Peyer's patch (tissue), 4 donors: Measurements from ENCODE around the gene SLC22A23. TPM values are rescaled to one million over a fixed set of nuclear protein-coding genes. Genes with fewer than 3 reads are reported as not detected.

Source experiments
- DNase-seq, 3 donors: peaks; one replicate each; pipeline ENCODE4 v3.0.0-alpha.2; 2017 to 2019
- H3K27ac ChIP-seq, 4 donors: fragments of 200-600 bp; sonication (generic); one replicate each; pipeline ENCODE4 v1.5.1; 2016 to 2019
- H3K27me3 ChIP-seq, 2 donors: fragments of 200-600 bp; sonication (generic); one replicate each; pipeline ENCODE4 v1.5.1; 2019
- H3K36me3 ChIP-seq, 3 donors: fragments of 200-600 bp; sonication (generic); one replicate each; pipeline ENCODE4 v1.5.1; 2016 to 2019
- H3K4me1 ChIP-seq, 4 donors: fragments of 200-600 bp; sonication (generic); one replicate each; pipeline ENCODE4 v1.5.1; 2016 to 2019
- H3K4me3 ChIP-seq, 4 donors: fragments of 200-600 bp; sonication (generic); 1 replicate in 3 of 4; 2 replicates in 1 of 4; pipeline ENCODE4 v1.5.1; 2016 to 2019; ENCODE audit warnings: mild to moderate bottlenecking in 1 of 4
- H3K9me3 ChIP-seq, 4 donors: fragments of 200-600 bp; sonication (generic); one replicate each; pipeline ENCODE4 v1.5.1; 2016 to 2019; ENCODE audit warnings: mild to moderate bottlenecking in 1 of 4
- POLR2A ChIP-seq, 2 donors: fragments of 450-650 bp; IDR thresholded peaks; one replicate each; pipeline ENCODE4 v1.5.1; 2017; ENCODE audit warnings: antibody characterized with exemption in 2 of 2, mild to moderate bottlenecking in 2 of 2, moderate library complexity in 2 of 2
- total RNA-seq, 4 donors: library from RNA; depleted of rRNA; stranded (reverse); fragments of >200 nt; gene quantifications; one replicate each; pipeline ENCODE4 v1.1.0, GENCODE V29; 2016
- TF ChIP-seq, protein P1 (sequence below), 6 experiments: fragments of 450-650 bp in 4 of 6; fragments of 200-600 bp in 2 of 6; sonication (generic) in 1 of 6; IDR thresholded peaks; one replicate each; pipeline ENCODE4 v1.5.1; 2017 to 2019; ENCODE audit warnings: antibody characterized with exemption in 6 of 6, mild to moderate bottlenecking in 3 of 6, moderate library complexity in 1 of 6

SLC22A23 gene
- total RNA-seq, 4 donors from 2014 or later = 22.3 to 145 (median 91.6) TPM

DNA sequence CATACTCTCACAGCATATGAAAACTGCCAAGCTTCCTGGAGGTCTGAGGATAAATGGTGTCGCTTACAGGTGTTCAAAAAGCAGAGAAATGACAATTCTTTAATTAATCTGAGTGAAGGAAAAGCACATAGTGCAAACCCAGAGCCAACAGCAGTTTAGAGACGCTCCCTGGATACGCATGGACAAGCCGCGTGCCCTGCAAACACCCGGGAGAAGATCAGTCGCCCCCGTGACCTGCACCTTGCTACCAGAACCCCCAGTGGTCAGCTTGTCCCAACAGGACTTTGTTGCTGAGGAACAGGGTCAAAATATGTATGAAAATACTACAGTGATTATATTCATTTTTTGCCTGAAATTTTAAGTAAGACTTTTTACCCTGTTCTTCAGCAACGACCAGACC is 104.2 kb downstream of the SLC22A23 start:
- H3K36me3 ChIP-seq = no peaks in the 10 kb centered on the region
- H3K27ac ChIP-seq = no peak overlapping the region
- no peaks in the 10 kb centered on the region for H3K27me3 ChIP-seq
- TF ChIP-seq, protein P1, sequence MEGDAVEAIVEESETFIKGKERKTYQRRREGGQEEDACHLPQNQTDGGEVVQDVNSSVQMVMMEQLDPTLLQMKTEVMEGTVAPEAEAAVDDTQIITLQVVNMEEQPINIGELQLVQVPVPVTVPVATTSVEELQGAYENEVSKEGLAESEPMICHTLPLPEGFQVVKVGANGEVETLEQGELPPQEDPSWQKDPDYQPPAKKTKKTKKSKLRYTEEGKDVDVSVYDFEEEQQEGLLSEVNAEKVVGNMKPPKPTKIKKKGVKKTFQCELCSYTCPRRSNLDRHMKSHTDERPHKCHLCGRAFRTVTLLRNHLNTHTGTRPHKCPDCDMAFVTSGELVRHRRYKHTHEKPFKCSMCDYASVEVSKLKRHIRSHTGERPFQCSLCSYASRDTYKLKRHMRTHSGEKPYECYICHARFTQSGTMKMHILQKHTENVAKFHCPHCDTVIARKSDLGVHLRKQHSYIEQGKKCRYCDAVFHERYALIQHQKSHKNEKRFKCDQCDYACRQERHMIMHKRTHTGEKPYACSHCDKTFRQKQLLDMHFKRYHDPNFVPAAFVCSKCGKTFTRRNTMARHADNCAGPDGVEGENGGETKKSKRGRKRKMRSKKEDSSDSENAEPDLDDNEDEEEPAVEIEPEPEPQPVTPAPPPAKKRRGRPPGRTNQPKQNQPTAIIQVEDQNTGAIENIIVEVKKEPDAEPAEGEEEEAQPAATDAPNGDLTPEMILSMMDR (IDR thresholded peaks at IDR 0.05) = no peak
- TF ChIP-seq POLR2A (IDR thresholded peaks at IDR 0.05) = no peak
- H3K9me3 ChIP-seq = no peaks in the 10 kb centered on the region
- H3K4me1 ChIP-seq = peaks cover 0 to 30% (median 0%) of the 10 kb centered on the region in 4 donors
- no peak overlapping the region for H3K4me3 ChIP-seq
- no peak for DNase-seq

DNA sequence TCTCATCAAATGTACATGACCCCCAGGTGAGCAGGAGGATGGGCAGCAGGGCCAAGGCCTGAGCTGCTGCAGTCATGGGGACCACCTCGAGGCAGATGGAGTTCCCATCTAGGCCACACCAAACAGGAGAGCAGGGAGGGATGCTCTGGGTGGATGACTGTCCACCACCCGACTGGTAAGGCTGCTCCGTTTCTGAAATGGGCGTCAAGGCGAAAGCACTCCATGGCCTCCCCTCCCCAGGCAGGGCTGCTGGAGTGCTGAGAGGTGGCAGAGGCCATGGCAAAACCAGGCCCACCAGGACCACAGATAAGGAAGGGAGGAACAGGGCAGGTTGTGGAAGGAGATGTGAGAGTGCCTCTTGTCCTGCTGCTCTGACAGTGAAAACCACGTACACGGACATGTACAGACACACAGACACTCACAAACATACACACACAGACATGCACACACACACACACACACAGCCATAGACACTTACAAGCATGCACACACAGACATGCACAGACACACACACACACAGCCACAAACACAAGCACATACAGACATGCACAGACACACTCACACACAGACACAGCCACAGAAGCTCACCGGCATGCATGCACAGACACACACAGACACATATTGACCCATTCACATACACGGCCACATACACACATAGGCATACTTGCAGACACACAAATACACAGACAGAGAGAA is 104.9 kb downstream of the SLC22A23 start:
- no peak for DNase-seq
- Histone ChIP-seq H3K27me3 (no peaks in the 10 kb centered on the region), H3K4me3 (no peak overlapping the region), H3K27ac (no peak overlapping the region), H3K9me3 (no peaks in the 10 kb centered on the region), H3K4me1 (peaks cover 0 to 23% (median 0%) of the 10 kb centered on the region in 4 donors), H3K36me3 (no peaks in the 10 kb centered on the region)
- TF ChIP-seq POLR2A (IDR thresholded peaks at IDR 0.05) = no peak
- TF ChIP-seq, protein P1 (IDR thresholded peaks at IDR 0.05) = no peak

DNA sequence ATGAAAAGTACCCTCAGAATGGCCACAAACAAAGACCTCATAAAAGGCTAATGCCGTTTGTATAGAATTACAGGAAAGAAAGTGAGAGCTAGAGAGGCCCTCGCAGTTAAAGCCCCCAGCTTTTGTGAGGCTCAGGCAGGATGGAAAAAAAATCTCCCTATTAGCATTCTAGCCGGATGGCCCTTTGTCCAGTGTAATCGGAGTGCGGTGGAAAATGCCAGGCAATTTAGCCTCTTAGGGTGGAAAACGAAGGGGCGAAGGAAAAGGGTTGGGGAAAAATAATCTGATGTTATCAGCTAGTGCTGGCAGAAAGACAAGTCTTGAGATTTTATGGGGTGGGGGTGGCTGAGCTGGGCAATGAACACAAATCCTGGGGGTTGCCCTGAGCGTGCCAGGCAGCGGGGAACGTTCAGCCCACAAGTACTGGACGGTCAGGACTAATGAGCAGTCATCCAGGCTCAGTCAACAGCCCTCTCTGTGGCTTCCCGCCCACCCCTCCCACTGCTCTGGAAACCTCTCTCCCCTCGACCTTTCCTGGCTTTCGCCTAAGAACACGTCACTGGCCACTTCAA is 105.7 kb downstream of the SLC22A23 start:
- Histone ChIP-seq H3K27ac (peak overlapping the region in 1 of 4 donors; percentile 33), H3K4me3 (no peak overlapping the region), H3K27me3 (no peaks in the 10 kb centered on the region), H3K4me1 (peaks cover 0 to 16% (median 0%) of the 10 kb centered on the region in 4 donors), H3K36me3 (no peaks in the 10 kb centered on the region), H3K9me3 (no peaks in the 10 kb centered on the region)
- TF ChIP-seq, protein P1 (IDR thresholded peaks at IDR 0.05) = no peak
- no peak for TF ChIP-seq POLR2A (IDR thresholded peaks at IDR 0.05)
- no peak for DNase-seq

DNA sequence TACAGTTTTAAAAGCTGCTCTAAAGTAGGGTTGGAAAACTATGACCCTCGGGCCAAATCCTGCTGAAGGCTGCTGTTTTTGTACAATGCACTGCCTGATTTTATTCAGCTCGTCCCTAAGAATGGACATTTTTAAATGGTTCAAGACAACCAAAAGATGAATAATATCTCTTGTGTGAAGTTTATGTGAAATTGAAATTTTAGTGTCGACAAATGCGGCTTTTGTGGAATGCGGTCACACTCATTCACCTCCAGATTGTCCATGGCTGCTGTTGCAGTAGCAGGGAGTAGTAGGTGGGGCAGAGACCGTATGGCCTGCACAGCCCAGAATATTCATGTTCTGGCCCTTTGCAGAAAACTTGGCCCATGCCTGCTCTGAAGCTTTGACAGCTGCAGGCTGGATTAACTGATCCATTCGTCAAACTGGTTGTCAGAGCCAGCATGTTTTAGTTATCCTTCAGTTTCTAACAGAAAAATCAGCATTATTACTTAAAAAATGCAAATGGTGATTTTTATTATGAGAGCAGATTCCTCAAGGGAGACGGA is 106.5 kb downstream of the SLC22A23 start:
- H3K27me3 ChIP-seq = no peaks in the 10 kb centered on the region
- H3K4me3 ChIP-seq = no peak overlapping the region
- H3K9me3 ChIP-seq = no peaks in the 10 kb centered on the region
- no peaks in the 10 kb centered on the region for H3K36me3 ChIP-seq
- TF ChIP-seq, protein P1 (IDR thresholded peaks at IDR 0.05) = no peak
- no peak for TF ChIP-seq POLR2A (IDR thresholded peaks at IDR 0.05)
- peaks cover 0 to 10% (median 0%) of the 10 kb centered on the region in 4 donors for H3K4me1 ChIP-seq
- no peak for DNase-seq
- no peak overlapping the region for H3K27ac ChIP-seq

DNA sequence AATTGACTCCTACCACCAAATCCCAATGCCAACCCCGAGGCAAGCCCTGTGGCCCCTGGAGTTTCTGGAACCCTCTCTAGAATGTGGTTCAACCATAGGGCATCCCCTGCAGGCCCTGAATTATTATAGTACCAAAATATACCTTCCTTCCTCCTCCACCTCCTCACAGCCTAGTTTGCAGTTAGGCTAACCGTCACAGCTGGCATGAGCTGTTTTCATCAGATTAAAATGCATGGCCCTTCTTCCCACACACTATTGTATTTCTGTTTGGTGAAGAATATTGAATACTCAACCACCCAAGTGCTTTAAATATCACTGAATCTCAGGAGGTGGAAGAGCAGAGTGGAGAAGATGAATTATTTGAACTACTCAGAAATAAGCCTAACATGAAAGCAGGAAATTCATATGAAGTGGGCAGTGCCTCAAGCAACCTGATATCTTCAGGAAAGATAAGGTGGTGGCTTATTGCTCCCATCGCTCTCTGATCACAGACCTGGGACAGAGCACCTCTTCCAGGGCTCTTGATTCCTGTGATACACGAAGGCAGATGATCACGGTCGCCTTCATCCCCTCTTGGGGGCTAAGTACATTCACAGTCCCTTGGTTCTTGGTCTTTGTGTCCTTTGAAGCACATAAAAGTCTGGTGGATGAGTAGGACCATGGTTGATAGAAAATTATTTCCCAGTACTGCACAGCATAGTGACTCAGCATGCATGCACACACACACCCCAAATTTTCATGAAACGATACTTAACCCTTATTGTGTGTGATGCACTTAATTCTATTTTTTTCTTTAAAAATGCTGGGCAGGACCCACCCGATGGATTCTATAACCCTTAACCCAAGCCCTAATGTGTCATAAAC is 107.2 kb downstream of the SLC22A23 start:
- peaks cover 0 to 3% (median 0%) of the 10 kb centered on the region in 4 donors for H3K4me1 ChIP-seq
- DNase-seq = no peak
- H3K36me3 ChIP-seq = no peaks in the 10 kb centered on the region
- H3K4me3 ChIP-seq = no peak overlapping the region
- no peaks in the 10 kb centered on the region for H3K9me3 ChIP-seq
- H3K27ac ChIP-seq = no peak overlapping the region
- TF ChIP-seq, protein P1 (IDR thresholded peaks at IDR 0.05) = no peak
- TF ChIP-seq POLR2A (IDR thresholded peaks at IDR 0.05) = no peak
- no peaks in the 10 kb centered on the region for H3K27me3 ChIP-seq
